HEK293T (cell line): ENCODE results near the gene RAB31.

Source experiments
- CTCF ChIA-PET: fragments of 350-600 bp; formaldehyde crosslinking; extraction: SDS; loops from one replicate; lab custom pipeline; 2021; ENCODE audit warnings: antibody characterized with exemption, inconsistent platforms; lab: Yijun Ruan, JAX
- POLR2A ChIA-PET: fragments of 350-600 bp; formaldehyde crosslinking; extraction: SDS; loops from one replicate; lab custom pipeline; 2020; ENCODE audit warnings: antibody characterized with exemption, inconsistent platforms; lab: Yijun Ruan, JAX
- DNase-seq: peaks from one replicate; pipeline ENCODE4 v3.0.0; 2012; ENCODE audit warnings: mixed read lengths; ENCODE audit errors: extremely low spot score
- ARNT ChIP-seq: fragments of 450-650 bp; IDR thresholded peaks from 2 replicates; pipeline ENCODE4 v1.6.1; 2017; ENCODE audit warnings: mild to moderate bottlenecking
- BHLHE40 ChIP-seq: fragments of 450-650 bp; IDR thresholded peaks from 2 replicates; pipeline ENCODE4 v1.6.1; 2016; ENCODE audit warnings: mild to moderate bottlenecking, moderate library complexity, borderline replicate concordance
- CTBP1 ChIP-seq: fragments of 450-650 bp; IDR thresholded peaks from 2 replicates; pipeline ENCODE4 v1.6.1; 2016; ENCODE audit warnings: borderline replicate concordance
- ELF4 ChIP-seq: fragments of 450-650 bp; IDR thresholded peaks from 2 replicates; pipeline ENCODE4 v1.6.1; 2017; ENCODE audit warnings: antibody characterized with exemption
- FOXA1 ChIP-seq: fragments of 450-650 bp; IDR thresholded peaks from 2 replicates; pipeline ENCODE4 v1.6.1; 2016; ENCODE audit warnings: mild to moderate bottlenecking
- FOXK2 ChIP-seq: fragments of 450-650 bp; IDR thresholded peaks from 2 replicates; pipeline ENCODE4 v1.6.1; 2016; ENCODE audit warnings: mild to moderate bottlenecking
- FOXM1 ChIP-seq: fragments of 450-650 bp; IDR thresholded peaks from 2 replicates; pipeline ENCODE4 v1.6.1; 2017; ENCODE audit warnings: mild to moderate bottlenecking, borderline replicate concordance
- HDGF ChIP-seq: fragments of 450-650 bp; IDR thresholded peaks from 2 replicates; pipeline ENCODE4 v1.6.1; 2017; ENCODE audit warnings: antibody characterized with exemption, borderline replicate concordance
- L3MBTL2 ChIP-seq: fragments of 450-650 bp; conservative IDR thresholded peaks from 2 replicates; pipeline ENCODE4 v1.6.1; 2016; ENCODE audit warnings: mild to moderate bottlenecking
- LEF1 ChIP-seq: fragments of 450-650 bp; IDR thresholded peaks from 2 replicates; pipeline ENCODE4 v1.6.1; 2017; ENCODE audit warnings: mild to moderate bottlenecking, borderline replicate concordance
- NFRKB ChIP-seq: fragments of 450-650 bp; IDR thresholded peaks from 2 replicates; pipeline ENCODE4 v1.6.1; 2016; ENCODE audit warnings: mild to moderate bottlenecking, moderate library complexity
- PKNOX1 ChIP-seq: fragments of 450-650 bp; IDR thresholded peaks from 2 replicates; pipeline ENCODE4 v1.6.1; 2016
- SP1 ChIP-seq: fragments of 450-650 bp; IDR thresholded peaks from 2 replicates; pipeline ENCODE4 v1.6.1; 2017
- SUZ12 ChIP-seq: fragments of 450-650 bp; IDR thresholded peaks from 2 replicates; pipeline ENCODE4 v1.6.1; 2016; ENCODE audit warnings: mild to moderate bottlenecking
- TARDBP ChIP-seq: fragments of 450-650 bp; IDR thresholded peaks from 2 replicates; pipeline ENCODE4 v1.6.1; 2016
- ZNF384 ChIP-seq: fragments of 450-650 bp; IDR thresholded peaks from 2 replicates; pipeline ENCODE4 v1.6.1; 2016

RAB31 gene

GRCh38 chr18:9749611-9750010 lies 41.5 kb downstream of the RAB31 start:
- CTCF ChIA-PET, result no interaction called here
- POLR2A ChIA-PET, result no interaction called here
- TF ChIP-seq FOXK2 (no peak), SUZ12 (no peak), CTBP1 (no peak), TARDBP (no peak), ZNF384 (no peak), ELF4 (no peak), SP1 (no peak), FOXA1 (no peak), ARNT (no peak), HDGF (no peak), L3MBTL2 (no peak), PKNOX1 (no peak), LEF1 (no peak), FOXM1 (no peak), NFRKB (no peak), BHLHE40 (no peak)
- no peak for DNase-seq

GRCh38 chr18:9750112-9750511 lies 42.0 kb downstream of the RAB31 start:
- no peak for DNase-seq
- CTCF ChIA-PET, result no interaction called here
- TF ChIP-seq FOXK2 (no peak), ELF4 (no peak), CTBP1 (no peak), LEF1 (no peak), SP1 (no peak), FOXM1 (no peak), ARNT (no peak), L3MBTL2 (no peak), TARDBP (no peak), SUZ12 (no peak), ZNF384 (no peak), BHLHE40 (no peak), FOXA1 (no peak), HDGF (no peak)
- POLR2A ChIA-PET, result no interaction called here

GRCh38 chr18:9750606-9751304 lies 42.7 kb downstream of the RAB31 start:
- DNase-seq, result no peak
- ChIA-PET POLR2A (no interaction called here), CTCF (no interaction called here)
- TF ChIP-seq ARNT (no peak), BHLHE40 (no peak), CTBP1 (no peak), ELF4 (no peak), HDGF (no peak), SUZ12 (no peak), FOXA1 (no peak), FOXK2 (no peak), PKNOX1 (no peak)

- DNase-seq, result no peak
- TF ChIP-seq FOXK2, result no peak
- peak; percentile 34; the same call in 1 of the 2 replicates for TF ChIP-seq PKNOX1
- POLR2A ChIA-PET, result no interaction called here
- CTCF ChIA-PET, result no interaction called here
Measured at GRCh38 chr18:9751371-9752031, 43.4 kb downstream of the RAB31 start.

- POLR2A ChIA-PET, result no interaction called here
- TF ChIP-seq L3MBTL2, result no peak
- TF ChIP-seq FOXM1, result no peak
- TF ChIP-seq ZNF384, result no peak
- TF ChIP-seq PKNOX1, result no peak
- no peak for TF ChIP-seq ARNT
- no peak for TF ChIP-seq ELF4
- no peak for TF ChIP-seq BHLHE40
- TF ChIP-seq SP1, result no peak
- no peak for TF ChIP-seq FOXA1
- no peak for TF ChIP-seq LEF1
- TF ChIP-seq HDGF, result no peak
- no peak for TF ChIP-seq CTBP1
- no peak for TF ChIP-seq TARDBP
- TF ChIP-seq FOXK2, result no peak
- no peak for TF ChIP-seq SUZ12
- CTCF ChIA-PET, result no interaction called here
Measured at GRCh38 chr18:9753846-9754245, 45.7 kb downstream of the RAB31 start.

More at GRCh38 chr18:9753846-9754245, 45.7 kb downstream of the RAB31 start:
- DNase-seq, result no peak
